GM23338 (cell line): ENCODE results near the gene COL4A2. TPM values are rescaled to one million over a fixed set of nuclear protein-coding genes. Genes with fewer than 3 reads are reported as not detected.

ENCODE experiments used
- ATAC-seq: fragments of 200-7000 bp; cut with Tn5 transposase; 3 replicates; pipeline ENCODE4 v1.9.1; 2020
- DNase-seq: peaks from one replicate; pipeline ENCODE4 v3.0.0-alpha.2; 2015; ENCODE audit warnings: low spot score
- H2AFZ ChIP-seq: fragments of 200-600 bp; sonication (generic); 2 replicates; pipeline ENCODE4 v1.8.0; 2016; ENCODE audit warnings: antibody characterized with exemption, mild to moderate bottlenecking, moderate library complexity
- H3F3A ChIP-seq: fragments of 200-600 bp; sonication (generic); replicated peaks from 2 replicates; pipeline ENCODE4 v1.8.0; 2017; ENCODE audit warnings: antibody characterized with exemption, mixed run types, low read depth
- H3K27ac ChIP-seq: fragments of 200-600 bp; sonication (generic); 2 replicates; pipeline ENCODE4 v1.6.1; 2016; ENCODE audit warnings: low read depth
- H3K27me3 ChIP-seq: fragments of 200-600 bp; sonication (generic); 2 replicates; pipeline ENCODE4 v1.8.0; 2016; ENCODE audit warnings: mild to moderate bottlenecking, mixed run types, moderate library complexity; ENCODE audit not compliant: insufficient read depth
- H3K36me3 ChIP-seq: fragments of 200-600 bp; sonication (generic); 2 replicates; pipeline ENCODE4 v1.8.0; 2016; ENCODE audit warnings: mild to moderate bottlenecking; ENCODE audit not compliant: insufficient read depth
- H3K4me1 ChIP-seq: fragments of 200-600 bp; sonication (generic); 2 replicates; pipeline ENCODE4 v1.8.0; 2016; ENCODE audit warnings: mild to moderate bottlenecking, moderate library complexity; ENCODE audit not compliant: insufficient read depth
- H3K4me2 ChIP-seq: fragments of 200-600 bp; sonication (generic); 2 replicates; pipeline ENCODE4 v1.7.1; 2017; ENCODE audit warnings: mixed run types
- H3K4me3 ChIP-seq: fragments of 200-600 bp; sonication (generic); 2 replicates; pipeline ENCODE4 v1.6.1; 2016; ENCODE audit warnings: mixed run types
- H3K79me2 ChIP-seq: fragments of 200-600 bp; sonication (generic); replicated peaks from 2 replicates; pipeline ENCODE4 v1.8.0; 2017; ENCODE audit warnings: mild to moderate bottlenecking; ENCODE audit not compliant: insufficient read depth
- H3K9me2 ChIP-seq: fragments of 200-600 bp; sonication (generic); 2 replicates; pipeline ENCODE4 v1.8.0; 2017; ENCODE audit not compliant: insufficient read depth
- H4K20me1 ChIP-seq: fragments of 200-600 bp; sonication (generic); replicated peaks from 2 replicates; pipeline ENCODE4 v1.8.0; 2017; ENCODE audit warnings: mild to moderate bottlenecking; ENCODE audit not compliant: insufficient read depth
- H3K27ac Mint-ChIP-seq: 2 replicates; pipeline ENCODE4 v1.8.0; 2020; ENCODE audit warnings: inconsistent platforms, mild to moderate bottlenecking, moderate library complexity, mixed read lengths
- H3K27me3 Mint-ChIP-seq: 3 replicates; pipeline ENCODE4 v1.8.0; 2022; ENCODE audit warnings: low read depth, mild to moderate bottlenecking, moderate library complexity, mixed read lengths, inconsistent platforms; ENCODE audit not compliant: insufficient read depth, poor library complexity
- H3K36me3 Mint-ChIP-seq: 3 replicates; pipeline ENCODE4 v1.8.0; 2021; ENCODE audit warnings: low read depth, mild to moderate bottlenecking, inconsistent platforms, moderate library complexity, mixed read lengths
- H3K4me1 Mint-ChIP-seq: 3 replicates; pipeline ENCODE4 v1.8.0; 2020; ENCODE audit warnings: mild to moderate bottlenecking, inconsistent platforms, mixed read lengths
- H3K4me3 Mint-ChIP-seq: 3 replicates; pipeline ENCODE4 v1.8.0; 2021; ENCODE audit warnings: moderate library complexity, mild to moderate bottlenecking, inconsistent platforms, mixed read lengths
- H3K9me3 Mint-ChIP-seq: 3 replicates; pipeline ENCODE4 v1.8.0; 2020; ENCODE audit warnings: moderate library complexity, mild to moderate bottlenecking, inconsistent platforms, mixed read lengths
- CREB1 ChIP-seq: fragments of 250-450 bp; sonication (Bioruptor Pico); IDR thresholded peaks from 2 replicates; pipeline ENCODE4 v1.5.0; 2020; ENCODE audit warnings: low read depth, mild to moderate bottlenecking, moderate library complexity
- EZH2 ChIP-seq: fragments of 200-600 bp; sonication (generic); IDR thresholded peaks from one replicate; pipeline ENCODE4 v1.8.0; 2017; ENCODE audit warnings: antibody characterized with exemption, mild to moderate bottlenecking, low read depth; ENCODE audit not compliant: unreplicated experiment
- EZH2phosphoT487 ChIP-seq: fragments of 200-600 bp; sonication (generic); IDR thresholded peaks from one replicate; pipeline ENCODE4 v1.8.1; 2018; ENCODE audit warnings: antibody characterized with exemption; ENCODE audit not compliant: unreplicated experiment
- JUNB ChIP-seq: IDR thresholded peaks from one replicate; pipeline ENCODE4 v1.6.1; 2016; ENCODE audit warnings: antibody characterized with exemption; ENCODE audit not compliant: unreplicated experiment
- NANOG ChIP-seq: IDR thresholded peaks from 2 replicates; pipeline ENCODE4 v1.6.1; 2016; ENCODE audit warnings: antibody characterized with exemption, borderline replicate concordance
- POLR2AphosphoS5 ChIP-seq: IDR thresholded peaks from 2 replicates; pipeline ENCODE4 v1.6.1; 2016; ENCODE audit warnings: antibody characterized with exemption, low read depth
- STAT1 ChIP-seq: IDR thresholded peaks from one replicate; pipeline ENCODE4 v1.6.1; 2016; ENCODE audit warnings: antibody characterized with exemption; ENCODE audit not compliant: unreplicated experiment
- ZNF114 ChIP-seq: fragments of 250-450 bp; sonication (Bioruptor Pico); IDR thresholded peaks from 2 replicates; pipeline ENCODE4 v1.5.0; 2020; ENCODE audit warnings: mild to moderate bottlenecking, moderate library complexity
- ZNF331 ChIP-seq: fragments of 250-450 bp; sonication (Bioruptor Pico); IDR thresholded peaks from 2 replicates; pipeline ENCODE4 v1.5.0; 2020; ENCODE audit warnings: low read depth, mild to moderate bottlenecking, moderate library complexity
- polyA plus RNA-seq: library from polyadenylated mRNA; unstranded; fragments of >200 nt; fragmentation: Nextera tagmentation; extraction: Ambion mirVana; gene quantifications from 2 replicates; pipeline ENCODE4 v1.2.1, GENCODE V29; 2016
- total RNA-seq: library from RNA; depleted of rRNA; stranded (reverse); fragments of >200 nt; shearing (Covaris generic); gene quantifications from 2 replicates; pipeline ENCODE4 v1.2.3, GENCODE V29; 2014
- TF ChIP-seq, protein P1 (sequence below): IDR thresholded peaks from 2 replicates; pipeline ENCODE4 v1.6.1; 2016; ENCODE audit warnings: antibody characterized with exemption
- TF ChIP-seq, protein P2 (sequence below): fragments of 250-450 bp; sonication (Bioruptor Pico); IDR thresholded peaks from 2 replicates; pipeline ENCODE4 v1.5.0; 2020; ENCODE audit warnings: mild to moderate bottlenecking, moderate library complexity
- TF ChIP-seq, protein P3 (sequence below): IDR thresholded peaks from one replicate; pipeline ENCODE4 v1.6.1; 2018; ENCODE audit warnings: antibody characterized with exemption; ENCODE audit not compliant: unreplicated experiment
- TF ChIP-seq, protein P4 (sequence below), 2 experiments: fragments of 200-600 bp in 1 of 2; sonication (generic) in 1 of 2; conservative IDR thresholded peaks; 2 replicates each; pipeline versions ENCODE4 v1.5.1 to v1.6.1; 2016 to 2017; ENCODE audit warnings: antibody characterized with exemption in 2 of 2, low read depth in 2 of 2, mild to moderate bottlenecking in 2 of 2, moderate library complexity in 1 of 2

Gene COL4A2
- total and polyA plus RNA-seq, 2 experiments from 2014 or later: 37.4 to 131 TPM

DNA sequence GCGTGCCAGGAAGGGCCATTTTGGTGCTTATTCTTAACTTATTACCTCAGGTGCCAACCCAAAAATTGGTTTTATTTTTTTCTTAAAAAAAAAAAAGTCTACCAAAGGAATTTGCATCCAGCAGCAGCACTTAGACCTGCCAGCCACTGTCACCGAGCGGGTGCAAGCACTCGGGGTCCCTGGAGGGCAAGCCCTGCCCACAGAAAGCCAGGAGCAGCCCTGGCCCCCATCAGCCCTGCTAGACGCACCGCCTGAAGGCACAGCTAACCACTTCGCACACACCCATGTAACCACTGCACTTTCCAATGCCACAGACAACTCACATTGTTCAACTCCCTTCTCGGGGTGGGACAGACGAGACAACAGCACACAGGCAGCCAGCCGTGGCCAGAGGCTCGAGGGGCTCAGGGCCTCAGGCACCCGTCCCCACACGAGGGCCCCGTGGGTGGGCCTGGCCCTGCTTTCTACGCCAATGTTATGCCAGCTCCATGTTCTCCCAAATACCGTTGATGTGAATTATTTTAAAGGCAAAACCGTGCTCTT is 205.2 kb downstream of the COL4A2 start:
- Mint-ChIP-seq H3K9me3 (no peaks in the 10 kb centered on the region), H3K27ac (no peak overlapping the region), H3K4me1 (peaks cover 7% of the 10 kb centered on the region), H3K27me3 (peaks cover 6% of the 10 kb centered on the region), H3K4me3 (no peak overlapping the region), H3K36me3 (peaks cover 19% of the 10 kb centered on the region; the same call in 2 of the 3 replicates)
- Histone ChIP-seq H4K20me1 (no peaks in the 10 kb centered on the region), H3K4me2 (no peak overlapping the region), H3K9me2 (no peaks in the 10 kb centered on the region), H3K27ac (no peak overlapping the region), H3K79me2 (no peaks in the 10 kb centered on the region), H3K27me3 (no peaks in the 10 kb centered on the region), H3F3A (no peaks in the 10 kb centered on the region), H3K4me3 (no peak overlapping the region), H2AFZ (no peak overlapping the region), H3K36me3 (peaks cover 3% of the 10 kb centered on the region; the same call in 1 of the 2 replicates), H3K4me1 (no peaks in the 10 kb centered on the region)
- DNase-seq (no peak), ATAC-seq (no peak)
- TF ChIP-seq, protein P1, sequence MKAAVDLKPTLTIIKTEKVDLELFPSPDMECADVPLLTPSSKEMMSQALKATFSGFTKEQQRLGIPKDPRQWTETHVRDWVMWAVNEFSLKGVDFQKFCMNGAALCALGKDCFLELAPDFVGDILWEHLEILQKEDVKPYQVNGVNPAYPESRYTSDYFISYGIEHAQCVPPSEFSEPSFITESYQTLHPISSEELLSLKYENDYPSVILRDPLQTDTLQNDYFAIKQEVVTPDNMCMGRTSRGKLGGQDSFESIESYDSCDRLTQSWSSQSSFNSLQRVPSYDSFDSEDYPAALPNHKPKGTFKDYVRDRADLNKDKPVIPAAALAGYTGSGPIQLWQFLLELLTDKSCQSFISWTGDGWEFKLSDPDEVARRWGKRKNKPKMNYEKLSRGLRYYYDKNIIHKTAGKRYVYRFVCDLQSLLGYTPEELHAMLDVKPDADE: no peak
- no peak for TF ChIP-seq CREB1 (CRISPR knock-in tag)
- no peak for TF ChIP-seq EZH2phosphoT487
- TF ChIP-seq JUNB: no peak
- TF ChIP-seq, protein P2, sequence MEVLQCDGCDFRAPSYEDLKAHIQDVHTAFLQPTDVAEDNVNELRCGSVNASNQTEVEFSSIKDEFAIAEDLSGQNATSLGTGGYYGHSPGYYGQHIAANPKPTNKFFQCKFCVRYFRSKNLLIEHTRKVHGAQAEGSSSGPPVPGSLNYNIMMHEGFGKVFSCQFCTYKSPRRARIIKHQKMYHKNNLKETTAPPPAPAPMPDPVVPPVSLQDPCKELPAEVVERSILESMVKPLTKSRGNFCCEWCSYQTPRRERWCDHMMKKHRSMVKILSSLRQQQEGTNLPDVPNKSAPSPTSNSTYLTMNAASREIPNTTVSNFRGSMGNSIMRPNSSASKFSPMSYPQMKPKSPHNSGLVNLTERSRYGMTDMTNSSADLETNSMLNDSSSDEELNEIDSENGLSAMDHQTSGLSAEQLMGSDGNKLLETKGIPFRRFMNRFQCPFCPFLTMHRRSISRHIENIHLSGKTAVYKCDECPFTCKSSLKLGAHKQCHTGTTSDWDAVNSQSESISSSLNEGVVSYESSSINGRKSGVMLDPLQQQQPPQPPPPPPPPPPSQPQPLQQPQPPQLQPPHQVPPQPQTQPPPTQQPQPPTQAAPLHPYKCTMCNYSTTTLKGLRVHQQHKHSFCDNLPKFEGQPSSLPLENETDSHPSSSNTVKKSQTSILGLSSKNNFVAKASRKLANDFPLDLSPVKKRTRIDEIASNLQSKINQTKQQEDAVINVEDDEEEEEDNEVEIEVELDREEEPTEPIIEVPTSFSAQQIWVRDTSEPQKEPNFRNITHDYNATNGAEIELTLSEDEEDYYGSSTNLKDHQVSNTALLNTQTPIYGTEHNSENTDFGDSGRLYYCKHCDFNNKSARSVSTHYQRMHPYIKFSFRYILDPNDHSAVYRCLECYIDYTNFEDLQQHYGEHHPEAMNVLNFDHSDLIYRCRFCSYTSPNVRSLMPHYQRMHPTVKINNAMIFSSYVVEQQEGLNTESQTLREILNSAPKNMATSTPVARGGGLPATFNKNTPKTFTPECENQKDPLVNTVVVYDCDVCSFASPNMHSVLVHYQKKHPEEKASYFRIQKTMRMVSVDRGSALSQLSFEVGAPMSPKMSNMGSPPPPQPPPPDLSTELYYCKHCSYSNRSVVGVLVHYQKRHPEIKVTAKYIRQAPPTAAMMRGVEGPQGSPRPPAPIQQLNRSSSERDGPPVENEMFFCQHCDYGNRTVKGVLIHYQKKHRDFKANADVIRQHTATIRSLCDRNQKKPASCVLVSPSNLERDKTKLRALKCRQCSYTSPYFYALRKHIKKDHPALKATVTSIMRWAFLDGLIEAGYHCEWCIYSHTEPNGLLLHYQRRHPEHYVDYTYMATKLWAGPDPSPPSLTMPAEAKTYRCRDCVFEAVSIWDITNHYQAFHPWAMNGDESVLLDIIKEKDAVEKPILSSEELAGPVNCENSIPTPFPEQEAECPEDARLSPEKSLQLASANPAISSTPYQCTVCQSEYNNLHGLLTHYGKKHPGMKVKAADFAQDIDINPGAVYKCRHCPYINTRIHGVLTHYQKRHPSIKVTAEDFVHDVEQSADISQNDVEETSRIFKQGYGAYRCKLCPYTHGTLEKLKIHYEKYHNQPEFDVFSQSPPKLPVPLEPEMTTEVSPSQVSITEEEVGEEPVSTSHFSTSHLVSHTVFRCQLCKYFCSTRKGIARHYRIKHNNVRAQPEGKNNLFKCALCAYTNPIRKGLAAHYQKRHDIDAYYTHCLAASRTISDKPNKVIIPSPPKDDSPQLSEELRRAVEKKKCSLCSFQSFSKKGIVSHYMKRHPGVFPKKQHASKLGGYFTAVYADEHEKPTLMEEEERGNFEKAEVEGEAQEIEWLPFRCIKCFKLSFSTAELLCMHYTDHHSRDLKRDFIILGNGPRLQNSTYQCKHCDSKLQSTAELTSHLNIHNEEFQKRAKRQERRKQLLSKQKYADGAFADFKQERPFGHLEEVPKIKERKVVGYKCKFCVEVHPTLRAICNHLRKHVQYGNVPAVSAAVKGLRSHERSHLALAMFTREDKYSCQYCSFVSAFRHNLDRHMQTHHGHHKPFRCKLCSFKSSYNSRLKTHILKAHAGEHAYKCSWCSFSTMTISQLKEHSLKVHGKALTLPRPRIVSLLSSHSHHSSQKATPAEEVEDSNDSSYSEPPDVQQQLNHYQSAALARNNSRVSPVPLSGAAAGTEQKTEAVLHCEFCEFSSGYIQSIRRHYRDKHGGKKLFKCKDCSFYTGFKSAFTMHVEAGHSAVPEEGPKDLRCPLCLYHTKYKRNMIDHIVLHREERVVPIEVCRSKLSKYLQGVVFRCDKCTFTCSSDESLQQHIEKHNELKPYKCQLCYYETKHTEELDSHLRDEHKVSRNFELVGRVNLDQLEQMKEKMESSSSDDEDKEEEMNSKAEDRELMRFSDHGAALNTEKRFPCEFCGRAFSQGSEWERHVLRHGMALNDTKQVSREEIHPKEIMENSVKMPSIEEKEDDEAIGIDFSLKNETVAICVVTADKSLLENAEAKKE (CRISPR knock-in tag): no peak
- TF ChIP-seq POLR2AphosphoS5: no peak
- no peak for TF ChIP-seq NANOG
- TF ChIP-seq, protein P3, sequence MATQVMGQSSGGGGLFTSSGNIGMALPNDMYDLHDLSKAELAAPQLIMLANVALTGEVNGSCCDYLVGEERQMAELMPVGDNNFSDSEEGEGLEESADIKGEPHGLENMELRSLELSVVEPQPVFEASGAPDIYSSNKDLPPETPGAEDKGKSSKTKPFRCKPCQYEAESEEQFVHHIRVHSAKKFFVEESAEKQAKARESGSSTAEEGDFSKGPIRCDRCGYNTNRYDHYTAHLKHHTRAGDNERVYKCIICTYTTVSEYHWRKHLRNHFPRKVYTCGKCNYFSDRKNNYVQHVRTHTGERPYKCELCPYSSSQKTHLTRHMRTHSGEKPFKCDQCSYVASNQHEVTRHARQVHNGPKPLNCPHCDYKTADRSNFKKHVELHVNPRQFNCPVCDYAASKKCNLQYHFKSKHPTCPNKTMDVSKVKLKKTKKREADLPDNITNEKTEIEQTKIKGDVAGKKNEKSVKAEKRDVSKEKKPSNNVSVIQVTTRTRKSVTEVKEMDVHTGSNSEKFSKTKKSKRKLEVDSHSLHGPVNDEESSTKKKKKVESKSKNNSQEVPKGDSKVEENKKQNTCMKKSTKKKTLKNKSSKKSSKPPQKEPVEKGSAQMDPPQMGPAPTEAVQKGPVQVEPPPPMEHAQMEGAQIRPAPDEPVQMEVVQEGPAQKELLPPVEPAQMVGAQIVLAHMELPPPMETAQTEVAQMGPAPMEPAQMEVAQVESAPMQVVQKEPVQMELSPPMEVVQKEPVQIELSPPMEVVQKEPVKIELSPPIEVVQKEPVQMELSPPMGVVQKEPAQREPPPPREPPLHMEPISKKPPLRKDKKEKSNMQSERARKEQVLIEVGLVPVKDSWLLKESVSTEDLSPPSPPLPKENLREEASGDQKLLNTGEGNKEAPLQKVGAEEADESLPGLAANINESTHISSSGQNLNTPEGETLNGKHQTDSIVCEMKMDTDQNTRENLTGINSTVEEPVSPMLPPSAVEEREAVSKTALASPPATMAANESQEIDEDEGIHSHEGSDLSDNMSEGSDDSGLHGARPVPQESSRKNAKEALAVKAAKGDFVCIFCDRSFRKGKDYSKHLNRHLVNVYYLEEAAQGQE: no peak
- TF ChIP-seq EZH2: no peak
- no peak for TF ChIP-seq STAT1
- TF ChIP-seq, protein P4, sequence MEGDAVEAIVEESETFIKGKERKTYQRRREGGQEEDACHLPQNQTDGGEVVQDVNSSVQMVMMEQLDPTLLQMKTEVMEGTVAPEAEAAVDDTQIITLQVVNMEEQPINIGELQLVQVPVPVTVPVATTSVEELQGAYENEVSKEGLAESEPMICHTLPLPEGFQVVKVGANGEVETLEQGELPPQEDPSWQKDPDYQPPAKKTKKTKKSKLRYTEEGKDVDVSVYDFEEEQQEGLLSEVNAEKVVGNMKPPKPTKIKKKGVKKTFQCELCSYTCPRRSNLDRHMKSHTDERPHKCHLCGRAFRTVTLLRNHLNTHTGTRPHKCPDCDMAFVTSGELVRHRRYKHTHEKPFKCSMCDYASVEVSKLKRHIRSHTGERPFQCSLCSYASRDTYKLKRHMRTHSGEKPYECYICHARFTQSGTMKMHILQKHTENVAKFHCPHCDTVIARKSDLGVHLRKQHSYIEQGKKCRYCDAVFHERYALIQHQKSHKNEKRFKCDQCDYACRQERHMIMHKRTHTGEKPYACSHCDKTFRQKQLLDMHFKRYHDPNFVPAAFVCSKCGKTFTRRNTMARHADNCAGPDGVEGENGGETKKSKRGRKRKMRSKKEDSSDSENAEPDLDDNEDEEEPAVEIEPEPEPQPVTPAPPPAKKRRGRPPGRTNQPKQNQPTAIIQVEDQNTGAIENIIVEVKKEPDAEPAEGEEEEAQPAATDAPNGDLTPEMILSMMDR (conservative IDR thresholded peaks at IDR 0.05; ENCODE audit: low read depth in 2 of 2): no peak
- no peak for TF ChIP-seq ZNF114 (CRISPR knock-in tag)
- no peak for TF ChIP-seq ZNF331 (CRISPR knock-in tag)
